H1 (cell line): ENCODE data around the gene ARAP3. TPM values are rescaled to one million over a fixed set of nuclear protein-coding genes. Genes with fewer than 3 reads are reported as not detected.
A peak's percentile ranks its signal among the peaks of the same experiment; 100 is the strongest.

Source experiments
- CTCF ChIA-PET: fragments of 300-600 bp; sonication (Branson Sonifier 250); formaldehyde crosslinking; loops from one replicate; lab custom pipeline; 2021; ENCODE audit not compliant: partially characterized antibody; lab: Charles Lee
- POLR2A ChIA-PET: fragments of 300-600 bp; sonication (Branson Sonifier 250); formaldehyde crosslinking; loops from one replicate; lab custom pipeline; 2021; ENCODE audit warnings: inconsistent platforms; ENCODE audit not compliant: partially characterized antibody; lab: Charles Lee
- DNase-seq, 2 experiments: peaks; one replicate each; pipeline versions ENCODE4 v3.0.0 to v3.0.0-alpha.2; 2010 to 2022; ENCODE audit warnings: low spot score in 2 of 2, low read depth in 1 of 2, mixed read lengths in 1 of 2
- FAIRE-seq: peaks from 2 replicates; lab custom pipeline; 2011; peaks lifted over from hg19 to GRCh38; lab: Jason Lieb, UNC
- H2AFZ ChIP-seq: 2 replicates; pipeline ENCODE4 v1.8.1; 2012; ENCODE audit warnings: low read length, inconsistent platforms
- H2AK5ac ChIP-seq: 2 replicates; pipeline ENCODE4 v1.6.1; 2013; ENCODE audit warnings: low read depth, low read length
- H2BK120ac ChIP-seq: replicated peaks from 2 replicates; pipeline ENCODE3; 2013; ENCODE audit warnings: low read depth, low read length, inconsistent platforms
- H2BK12ac ChIP-seq: 2 replicates; pipeline ENCODE4 v1.6.1; 2013; ENCODE audit warnings: low read depth, low read length
- H2BK15ac ChIP-seq: 2 replicates; pipeline ENCODE4 v1.6.1; 2013; ENCODE audit warnings: low read length
- H2BK20ac ChIP-seq: 2 replicates; pipeline ENCODE4 v1.6.1; 2013; ENCODE audit warnings: low read length
- H2BK5ac ChIP-seq: 2 replicates; pipeline ENCODE4 v1.6.1; 2013; ENCODE audit warnings: low read depth, low read length
- H3K14ac ChIP-seq: 2 replicates; pipeline ENCODE4 v1.6.1; 2013; ENCODE audit warnings: inconsistent platforms; ENCODE audit not compliant: insufficient read length
- H3K18ac ChIP-seq: 2 replicates; pipeline ENCODE4 v1.6.1; 2013; ENCODE audit warnings: low read length; ENCODE audit errors: extremely low read depth
- H3K23ac ChIP-seq: 2 replicates; pipeline ENCODE4 v1.6.1; 2013; ENCODE audit warnings: inconsistent platforms; ENCODE audit not compliant: insufficient read length
- H3K23me2 ChIP-seq: 2 replicates; pipeline ENCODE4 v1.6.1; 2013; ENCODE audit warnings: low read depth, low read length
- H3K27ac ChIP-seq: 2 replicates; pipeline ENCODE4 v1.6.1; 2011; ENCODE audit warnings: low read depth, low read length, inconsistent platforms
- H3K27me3 ChIP-seq, 4 experiments: replicated peaks in 1 of 4; 1 replicate in 1 of 4; 2 replicates in 3 of 4; pipeline versions ENCODE4 v1.6.1 to v1.8.1; 2011 to 2013; ENCODE audit warnings: low read length in 3 of 4, mild to moderate bottlenecking in 3 of 4, inconsistent platforms in 2 of 4, mixed read lengths in 2 of 4, moderate library complexity in 1 of 4; ENCODE audit not compliant: control insufficient read depth in 3 of 4, insufficient read depth in 3 of 4; ENCODE audit errors: extremely low read depth in 1 of 4
- H3K36me3 ChIP-seq, 4 experiments: 2 replicates each; pipeline versions ENCODE4 v1.6.1 to v1.8.1; 2011 to 2013; ENCODE audit warnings: mild to moderate bottlenecking in 4 of 4, low read length in 3 of 4, moderate library complexity in 2 of 4, control low read depth in 1 of 4, inconsistent platforms in 1 of 4; ENCODE audit not compliant: insufficient read depth in 4 of 4, control insufficient read depth in 2 of 4
- H3K4ac ChIP-seq: replicated peaks from 2 replicates; pipeline ENCODE3; 2013; ENCODE audit warnings: low read length, low read depth, mixed read lengths, inconsistent platforms; ENCODE audit not compliant: insufficient read length
- H3K4me1 ChIP-seq, 4 experiments: replicated peaks in 1 of 4; 1 replicate in 1 of 4; 2 replicates in 3 of 4; pipeline versions ENCODE4 v1.6.1 to v1.8.1; 2011 to 2013; ENCODE audit warnings: low read length in 3 of 4, inconsistent platforms in 2 of 4, mixed read lengths in 1 of 4; ENCODE audit not compliant: insufficient read depth in 4 of 4, control insufficient read depth in 3 of 4
- H3K4me2 ChIP-seq, 2 experiments: 2 replicates each; pipeline versions ENCODE4 v1.6.1 to v1.8.1; 2011 to 2013; ENCODE audit warnings: low read depth in 2 of 2, low read length in 2 of 2, control low read depth in 1 of 2, inconsistent platforms in 1 of 2, mild to moderate bottlenecking in 1 of 2; ENCODE audit not compliant: insufficient read depth in 1 of 2
- H3K4me3 ChIP-seq, 4 experiments: fragments of 200-600, 300-600 bp in 1 of 4; sonication (generic), shearing (Covaris generic), sonication (Bioruptor Twin) in 1 of 4; 2 replicates each; pipeline versions ENCODE4 v1.5.1 to v1.8.1; 2011 to 2016; ENCODE audit warnings: low read length in 4 of 4, low read depth in 3 of 4, control low read depth in 2 of 4, inconsistent platforms in 2 of 4, mild to moderate bottlenecking in 2 of 4, mixed read lengths in 1 of 4, moderate library complexity in 1 of 4; ENCODE audit not compliant: insufficient read depth in 2 of 4; ENCODE audit errors: extremely low read depth in 1 of 4
- H3K56ac ChIP-seq: replicated peaks from 2 replicates; pipeline ENCODE3; 2013; ENCODE audit warnings: low read depth, mild to moderate bottlenecking, mixed read lengths, low read length, inconsistent platforms; ENCODE audit not compliant: insufficient read length
- H3K79me1 ChIP-seq: 2 replicates; pipeline ENCODE4 v1.6.1; 2013; ENCODE audit warnings: low read depth, low read length, control low read depth
- H3K79me2 ChIP-seq, 2 experiments: 2 replicates each; pipeline versions ENCODE4 v1.6.1 to v1.8.1; 2012 to 2013; ENCODE audit warnings: low read length in 2 of 2, mild to moderate bottlenecking in 2 of 2, inconsistent platforms in 1 of 2; ENCODE audit not compliant: insufficient read depth in 2 of 2, control insufficient read depth in 1 of 2
- H3K9ac ChIP-seq, 4 experiments: replicated peaks in 1 of 4; 1 replicate in 1 of 4; 2 replicates in 3 of 4; pipeline versions ENCODE4 v1.6.1 to v1.8.1; 2011 to 2013; ENCODE audit warnings: low read depth in 3 of 4, low read length in 3 of 4, control low read depth in 2 of 4, mild to moderate bottlenecking in 2 of 4, moderate library complexity in 2 of 4, inconsistent platforms in 1 of 4; ENCODE audit errors: extremely low read depth in 1 of 4
- H3K9me3 ChIP-seq, 2 experiments: 2 replicates each; pipeline versions ENCODE4 v1.6.1 to v1.8.1; 2012 to 2013; ENCODE audit warnings: mild to moderate bottlenecking in 2 of 2, moderate library complexity in 2 of 2, control low read depth in 1 of 2, inconsistent platforms in 1 of 2, low read depth in 1 of 2, low read length in 1 of 2, mixed read lengths in 1 of 2; ENCODE audit not compliant: insufficient read depth in 2 of 2
- H4K20me1 ChIP-seq, 2 experiments: replicated peaks in 1 of 2; 2 replicates each; pipeline versions ENCODE3 to v1.8.1; 2011 to 2013; ENCODE audit warnings: inconsistent platforms in 2 of 2, low read length in 2 of 2, mild to moderate bottlenecking in 1 of 2; ENCODE audit not compliant: insufficient read depth in 2 of 2, control insufficient read depth in 1 of 2
- H4K5ac ChIP-seq: 2 replicates; pipeline ENCODE4 v1.6.1; 2013; ENCODE audit warnings: low read length, low read depth, mixed read lengths, inconsistent platforms; ENCODE audit not compliant: insufficient read length
- H4K8ac ChIP-seq: 2 replicates; pipeline ENCODE4 v1.8.0; 2013; ENCODE audit warnings: mild to moderate bottlenecking, moderate library complexity, low read length, inconsistent platforms; ENCODE audit not compliant: insufficient read depth; ENCODE audit errors: extremely low read depth
- H4K91ac ChIP-seq: replicated peaks from 2 replicates; pipeline ENCODE3; 2013; ENCODE audit warnings: low read length, mixed read lengths, inconsistent platforms; ENCODE audit not compliant: insufficient read length
- PHF8 ChIP-seq: fragments of 200-600 bp; sonication (generic); conservative IDR thresholded peaks from 2 replicates; pipeline ENCODE4 v1.7.1; 2012; ENCODE audit warnings: low read depth, mild to moderate bottlenecking, inconsistent platforms, low read length, moderate library complexity
- POLR2A ChIP-seq, 2 experiments: IDR thresholded peaks; 1 replicate in 1 of 2; 2 replicates in 1 of 2; pipeline ENCODE4 v1.6.1; 2011; ENCODE audit warnings: low read depth in 2 of 2, low read length in 2 of 2, mild to moderate bottlenecking in 2 of 2; ENCODE audit errors: control extremely low read depth in 1 of 2
- SIN3A ChIP-seq, 2 experiments: IDR thresholded peaks in 1 of 2; conservative IDR thresholded peaks in 1 of 2; 2 replicates each; pipeline ENCODE4 v1.6.1; 2011 to 2012; ENCODE audit warnings: low read length in 2 of 2, improper control_type of control experiment in 1 of 2, low read depth in 1 of 2, mild to moderate bottlenecking in 1 of 2
- TBP ChIP-seq: IDR thresholded peaks from 2 replicates; pipeline ENCODE4 v1.6.1; 2011; ENCODE audit warnings: low read depth, low read length, improper control_type of control experiment
- WGBS, 2 experiments: shearing (Covaris generic) in 1 of 2; methylation state at CpG; one replicate each; pipeline versions ENCODE4 v1.1.6 to v1.1.7; 2013 to 2015; ENCODE audit warnings: low lambda C conversion rate in 2 of 2, mixed read lengths in 2 of 2, inconsistent platforms in 1 of 2, low coverage in 1 of 2, missing lambda C conversion rate in 1 of 2; ENCODE audit not compliant: insufficient replicate concordance in 2 of 2, insufficient coverage in 1 of 2, insufficient read length in 1 of 2; ENCODE audit errors: extremely low coverage in 1 of 2, missing lambda C conversion rate in 1 of 2; 5-methylcytosine and 5-hydroxymethylcytosine counted together
- polyA plus RNA-seq, 7 experiments: library from polyadenylated mRNA; depleted of rRNA in 3 of 7; stranded (reverse) in 5 of 7; unstranded in 2 of 7; fragments of >200 nt in 5 of 7; fragments of 200-250 nt in 2 of 7; gene quantifications; 1 replicate in 5 of 7; 2 replicates in 1 of 7; 4 replicates in 1 of 7; pipeline versions ENCODE4 v1.2.1 to v1.2.3, GENCODE V29; 2011 to 2013; ENCODE audit warnings: missing spikeins in 2 of 7, mixed read lengths in 2 of 7
- total RNA-seq: library from RNA; stranded (reverse); fragmentation: NEBNext Ultra II Directional; extraction: Animal tissue kit (Norgen Biotek cat#: 25700); gene quantifications from 2 replicates; pipeline ENCODE4 v1.2.1, GENCODE V29; 2021

The ARAP3 gene
- total and polyA plus RNA-seq, 2 of the 8 experiments (the other 6 are each of a cell fraction or from before 2014, with no cell fraction given) = 14.4 to 48.6 TPM

GRCh38 chr5:141681295-141681694 is 735 bp downstream of the ARAP3 start:
- Histone ChIP-seq H2BK15ac (peak overlapping the region; percentile 97), H4K20me1 (no peaks in the 10 kb centered on the region), H2AK5ac (peak overlapping the region; percentile 88), H3K27ac (peak overlapping the region; percentile 37; the same call in 1 of the 2 replicates), H3K9me3 (no peaks in the 10 kb centered on the region), H3K23me2 (peaks cover 15% of the 10 kb centered on the region), H3K79me1 (no peaks in the 10 kb centered on the region; the same call in 1 of the 2 replicates), H4K91ac (peak overlapping the region; percentile 92), H3K79me2 (peaks cover 0 to 6% of the 10 kb centered on the region in 2 experiments; a peak in 1 of 4 replicates), H3K4ac (peak overlapping the region; percentile 28), H3K27me3 (no peaks in the 10 kb centered on the region), H2BK120ac (peak overlapping the region; percentile 6), H4K5ac (peak overlapping the region; percentile 82), H3K36me3 (peaks cover 0 to 10% (median 2%) of the 10 kb centered on the region in 4 experiments; a peak in 5 of 8 replicates), H2BK5ac (peak overlapping the region; percentile 98), H3K23ac (no peak overlapping the region), H3K18ac (peak overlapping the region; percentile 98), H4K8ac (no peak overlapping the region), H2BK12ac (peak overlapping the region; percentile 89; the same call in 1 of the 2 replicates), H3K4me2 (peak overlapping the region; percentile 88 to 97), H3K4me1 (peaks cover 10 to 29% (median 20%) of the 10 kb centered on the region in 4 experiments), H3K56ac (peak overlapping the region; percentile 3), H3K9ac (peak overlapping the region in 3 of 4 experiments; percentile 22 to 52 (median 31); a peak in 5 of 7 replicates), H3K14ac (no peak overlapping the region), H2AFZ (no peak overlapping the region), H3K4me3 (peak overlapping the region; percentile 36 to 73 (median 52); a peak in 7 of 8 replicates), H2BK20ac (peak overlapping the region; percentile 90; the same call in 1 of the 2 replicates)
- CTCF ChIA-PET = interaction anchor here (0.5 to 7.3 kb wide), 10 partner anchors 11 to 279 kb away, joined by 3 to 59 read pairs (median 4); partner anchors contain the start of genes DELE1 and PCDH1
- no peak for FAIRE-seq
- TF ChIP-seq SIN3A (conservative IDR thresholded peaks at IDR 0.05 in 1 of 2, IDR thresholded peaks at IDR 0.05 in 1 of 2; ENCODE audit: low read depth in 1 of 2, low read length in 2 of 2) (0 out of 4 replicates have a peak, but pooled peaks of 1 of the 2 experiments have one; percentile 17), PHF8 (0 out of 2 replicates have a peak, but pooled peaks have one; percentile 7), POLR2A (IDR thresholded peaks at IDR 0.05; ENCODE audit: control extremely low read depth in 1 of 2, low read depth in 2 of 2, low read length in 2 of 2) (peak in 1 of 2 experiments; percentile 60; a peak in 1 of 3 replicates), TBP (no peak)
- WGBS, 2 experiments = 23% methylated on average over 2 of the region's 2 CpGs; no CpG with 5 or more reads in 1 of the 2 experiments
- DNase-seq = no peak
- POLR2A ChIA-PET = interaction anchor here (0.8 to 3.8 kb wide), 11 partner anchors 12 to 331 kb away, joined by 3 to 18 read pairs (median 4); partner anchors contain the start of genes FCHSD1, HDAC3, PCDH1 and RELL2
